GM19463 (cell line): ENCODE data around the gene AGER.
"Not testable (repeated sequence)": the region's sequence is repeated elsewhere in the genome, so short reads cannot be mapped to it uniquely, and the experiment has no call there.

Source experiments
- ATAC-seq: cut with Tn5 transposase; IDR thresholded peaks from one replicate; pipeline ENCODE4 v1.9.1; 2021; ENCODE audit warnings: mild to moderate bottlenecking, moderate library complexity; ENCODE audit not compliant: unreplicated experiment

AGER gene

GRCh38 chr6:32151181-32151862 is 32.7 kb downstream of the AGER start:
- ATAC-seq: no peak

GRCh38 chr6:32149932-32150870 is 33.9 kb downstream of the AGER start:
- ATAC-seq: no peak

- no peak for ATAC-seq
These were observed 34.8 kb downstream of the AGER start for GRCh38 chr6:32149092-32149755.

- ATAC-seq: no peak
These were observed 35.6 kb downstream of the AGER start for GRCh38 chr6:32148289-32149091.

GRCh38 chr6:32147401-32148132 is 36.5 kb downstream of the AGER start:
- no peak for ATAC-seq

- no peak for ATAC-seq
These were observed 37.4 kb downstream of the AGER start for GRCh38 chr6:32146687-32147086.

- ATAC-seq: no peak
These were observed 37.8 kb downstream of the AGER start for GRCh38 chr6:32146287-32146686.

GRCh38 chr6:32144238-32144637 is 39.8 kb downstream of the AGER start:
- not testable (repeated sequence) for ATAC-seq

GRCh38 chr6:32140420-32141046 is 43.5 kb downstream of the AGER start:
- ATAC-seq: no peak

- no peak for ATAC-seq
These were observed 44.5 kb downstream of the AGER start for GRCh38 chr6:32139590-32139989.

GRCh38 chr6:32137454-32137853 is 46.6 kb downstream of the AGER start:
- ATAC-seq: no peak

- ATAC-seq: no peak
These were observed 50.3 kb downstream of the AGER start for GRCh38 chr6:32133786-32134185.

GRCh38 chr6:32132110-32132509 is 51.9 kb downstream of the AGER start:
- no peak for ATAC-seq

GRCh38 chr6:32131439-32131948 is 52.6 kb downstream of the AGER start:
- ATAC-seq: no peak
